HL-60 (cell line): ENCODE measurements around the gene CHD1.

Experiments
- POLR2AphosphoS5 ChIP-seq: IDR thresholded peaks from 2 replicates; pipeline ENCODE4 v1.6.1; 2012; ENCODE audit warnings: low read depth
- SPI1 ChIP-seq: IDR thresholded peaks from 2 replicates; pipeline ENCODE4 v1.6.1; 2012; ENCODE audit warnings: low read depth, mild to moderate bottlenecking, borderline replicate concordance
- TF ChIP-seq, protein P1 (sequence below): IDR thresholded peaks from one replicate; pipeline ENCODE4 v1.5.1; 2011; ENCODE audit warnings: low read length, control low read depth, inconsistent platforms; ENCODE audit not compliant: insufficient read depth

DNA sequence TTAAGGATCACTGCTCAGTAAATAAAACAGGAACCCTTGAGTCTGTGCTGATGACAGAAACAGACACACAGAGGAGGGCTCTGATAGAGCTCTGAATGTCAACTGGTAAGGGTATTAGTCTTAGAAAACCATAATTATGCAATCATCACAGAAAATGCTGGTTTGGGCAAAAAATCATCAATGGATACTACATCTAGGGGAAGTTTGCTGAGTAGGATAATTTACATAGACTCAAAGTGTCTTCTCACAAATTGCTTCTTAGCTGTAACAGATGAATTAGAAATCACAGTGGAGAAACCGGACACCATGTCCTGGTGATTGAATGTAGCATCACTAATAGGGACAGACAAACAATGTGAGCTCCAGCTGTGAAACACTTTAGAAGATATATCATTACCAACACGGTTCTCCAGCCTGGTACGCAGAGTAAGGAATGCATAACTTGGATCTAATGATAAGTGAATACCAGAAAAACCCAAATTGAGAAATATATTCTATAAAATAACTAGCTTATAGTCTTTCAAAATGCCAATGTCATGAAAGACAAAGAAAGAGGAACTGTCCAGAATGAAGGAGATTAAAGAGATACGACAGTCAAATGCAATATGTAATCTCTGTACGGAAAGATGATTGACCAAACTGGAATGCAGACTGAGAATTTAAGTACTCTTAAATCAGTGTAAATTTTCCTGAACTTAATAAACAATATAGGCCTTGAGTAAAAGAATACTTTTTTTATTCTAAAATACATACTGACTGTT is 17.3 kb downstream of the CHD1 start:
- TF ChIP-seq POLR2AphosphoS5 (no peak), SPI1 (peak; percentile 73)
- TF ChIP-seq, protein P1, sequence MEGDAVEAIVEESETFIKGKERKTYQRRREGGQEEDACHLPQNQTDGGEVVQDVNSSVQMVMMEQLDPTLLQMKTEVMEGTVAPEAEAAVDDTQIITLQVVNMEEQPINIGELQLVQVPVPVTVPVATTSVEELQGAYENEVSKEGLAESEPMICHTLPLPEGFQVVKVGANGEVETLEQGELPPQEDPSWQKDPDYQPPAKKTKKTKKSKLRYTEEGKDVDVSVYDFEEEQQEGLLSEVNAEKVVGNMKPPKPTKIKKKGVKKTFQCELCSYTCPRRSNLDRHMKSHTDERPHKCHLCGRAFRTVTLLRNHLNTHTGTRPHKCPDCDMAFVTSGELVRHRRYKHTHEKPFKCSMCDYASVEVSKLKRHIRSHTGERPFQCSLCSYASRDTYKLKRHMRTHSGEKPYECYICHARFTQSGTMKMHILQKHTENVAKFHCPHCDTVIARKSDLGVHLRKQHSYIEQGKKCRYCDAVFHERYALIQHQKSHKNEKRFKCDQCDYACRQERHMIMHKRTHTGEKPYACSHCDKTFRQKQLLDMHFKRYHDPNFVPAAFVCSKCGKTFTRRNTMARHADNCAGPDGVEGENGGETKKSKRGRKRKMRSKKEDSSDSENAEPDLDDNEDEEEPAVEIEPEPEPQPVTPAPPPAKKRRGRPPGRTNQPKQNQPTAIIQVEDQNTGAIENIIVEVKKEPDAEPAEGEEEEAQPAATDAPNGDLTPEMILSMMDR = no peak
